SK-N-SH treated with all-trans-retinoic acid at 6 μM for 48 hours (cell line): Measurements from ENCODE around the gene GRK1.

Experiments used
- ATAC-seq: fragments of 200-7000 bp; cut with Tn5 transposase; 3 replicates; pipeline ENCODE4 v1.9.1; 2020; ENCODE audit warnings: mild to moderate bottlenecking, moderate library complexity
- ARNTL ChIP-seq: fragments of 450-650 bp; formaldehyde crosslinking; IDR thresholded peaks from 2 replicates; pipeline ENCODE4 v1.5.0; 2020; ENCODE audit warnings: low read depth, mild to moderate bottlenecking, moderate library complexity, borderline replicate concordance
- BACH2 ChIP-seq: fragments of 250-450 bp; sonication (Bioruptor Pico); IDR thresholded peaks from 2 replicates; pipeline ENCODE4 v1.9.0; 2021; ENCODE audit warnings: mild to moderate bottlenecking, borderline replicate concordance
- CSDC2 ChIP-seq: fragments of 250-450 bp; sonication (Bioruptor Pico); IDR thresholded peaks from 2 replicates; pipeline ENCODE4 v1.5.0; 2020; ENCODE audit warnings: mild to moderate bottlenecking, moderate library complexity
- ESRRG ChIP-seq: fragments of 250-450 bp; sonication (Bioruptor Pico); IDR thresholded peaks from 2 replicates; pipeline ENCODE4 v1.6.1; 2021; ENCODE audit warnings: mild to moderate bottlenecking
- GLIS3 ChIP-seq: fragments of 250-450 bp; sonication (Bioruptor Pico); IDR thresholded peaks from 2 replicates; pipeline ENCODE4 v1.5.0; 2020; ENCODE audit warnings: mild to moderate bottlenecking, moderate library complexity
- ISL1 ChIP-seq: fragments of 250-450 bp; sonication (Bioruptor Pico); IDR thresholded peaks from 2 replicates; pipeline ENCODE4 v2.1.2; 2022; ENCODE audit warnings: mild to moderate bottlenecking, moderate library complexity
- OSR1 ChIP-seq: fragments of 250-450 bp; sonication (Bioruptor Pico); IDR thresholded peaks from 2 replicates; pipeline ENCODE4 v1.8.0; 2022; ENCODE audit warnings: moderate library complexity, mild to moderate bottlenecking, inconsistent platforms
- PPARA ChIP-seq: fragments of 250-450 bp; sonication (Bioruptor Pico); IDR thresholded peaks from 2 replicates; pipeline ENCODE4 v1.5.0; 2020; ENCODE audit warnings: mild to moderate bottlenecking, borderline replicate concordance
- RARB ChIP-seq: fragments of 250-450 bp; sonication (Bioruptor Pico); IDR thresholded peaks from 2 replicates; pipeline ENCODE4 v1.8.0; 2021; ENCODE audit warnings: mild to moderate bottlenecking, moderate library complexity
- SNAI2 ChIP-seq: fragments of 250-450 bp; sonication (Bioruptor Pico); IDR thresholded peaks from 2 replicates; pipeline ENCODE4 v1.5.0; 2020; ENCODE audit warnings: mild to moderate bottlenecking, moderate library complexity
- TOX ChIP-seq: fragments of 250-450 bp; sonication (Bioruptor Pico); IDR thresholded peaks from 2 replicates; pipeline ENCODE4 v1.8.0; 2021; ENCODE audit warnings: mild to moderate bottlenecking, moderate library complexity, borderline replicate concordance
- ZC3H10 ChIP-seq: fragments of 250-450 bp; sonication (Bioruptor Pico); IDR thresholded peaks from 2 replicates; pipeline ENCODE4 v1.5.1; 2021; ENCODE audit warnings: mild to moderate bottlenecking, moderate library complexity
- ZFP3 ChIP-seq: fragments of 250-450 bp; sonication (Bioruptor Pico); IDR thresholded peaks from 2 replicates; pipeline ENCODE4 v1.5.0; 2020; ENCODE audit warnings: mild to moderate bottlenecking, moderate library complexity
- ZFP30 ChIP-seq: fragments of 450-650 bp; formaldehyde crosslinking; IDR thresholded peaks from 2 replicates; pipeline ENCODE4 v1.5.0; 2022; ENCODE audit warnings: mild to moderate bottlenecking, moderate library complexity
- ZNF565 ChIP-seq: fragments of 450-650 bp; formaldehyde crosslinking; conservative IDR thresholded peaks from 2 replicates; pipeline ENCODE4 v1.5.0; 2020; ENCODE audit warnings: low read depth, mild to moderate bottlenecking, moderate library complexity
- ZNF70 ChIP-seq: fragments of 450-650 bp; formaldehyde crosslinking; IDR thresholded peaks from 2 replicates; pipeline ENCODE4 v1.5.0; 2020; ENCODE audit warnings: mild to moderate bottlenecking, moderate library complexity
- ZNF8 ChIP-seq: fragments of 450-650 bp; formaldehyde crosslinking; IDR thresholded peaks from 2 replicates; pipeline ENCODE4 v1.5.0; 2020; ENCODE audit warnings: mild to moderate bottlenecking, moderate library complexity
- TF ChIP-seq, protein P1 (sequence below): fragments of 250-450 bp; sonication (Bioruptor Pico); IDR thresholded peaks from 2 replicates; pipeline ENCODE4 v1.8.0; 2020; ENCODE audit warnings: mild to moderate bottlenecking, moderate library complexity, borderline replicate concordance
- TF ChIP-seq, protein P2 (sequence below): fragments of 250-450 bp; sonication (Bioruptor Pico); IDR thresholded peaks from 2 replicates; pipeline ENCODE4 v1.5.1; 2021; ENCODE audit warnings: mild to moderate bottlenecking, moderate library complexity
- TF ChIP-seq, protein P3 (sequence below): fragments of 250-450 bp; sonication (Bioruptor Pico); IDR thresholded peaks from 2 replicates; pipeline ENCODE4 v1.8.0; 2021; ENCODE audit warnings: low read depth, mild to moderate bottlenecking, moderate library complexity, borderline replicate concordance
- TF ChIP-seq, protein P4 (sequence below): fragments of 250-450 bp; sonication (Bioruptor Pico); IDR thresholded peaks from 2 replicates; pipeline ENCODE4 v1.5.1; 2020; ENCODE audit warnings: low read depth, mild to moderate bottlenecking, moderate library complexity
- TF ChIP-seq, protein P5 (sequence below): fragments of 250-450 bp; sonication (Bioruptor Pico); IDR thresholded peaks from 2 replicates; pipeline ENCODE4 v1.5.0; 2020; ENCODE audit warnings: mild to moderate bottlenecking, moderate library complexity

GRK1 gene

DNA sequence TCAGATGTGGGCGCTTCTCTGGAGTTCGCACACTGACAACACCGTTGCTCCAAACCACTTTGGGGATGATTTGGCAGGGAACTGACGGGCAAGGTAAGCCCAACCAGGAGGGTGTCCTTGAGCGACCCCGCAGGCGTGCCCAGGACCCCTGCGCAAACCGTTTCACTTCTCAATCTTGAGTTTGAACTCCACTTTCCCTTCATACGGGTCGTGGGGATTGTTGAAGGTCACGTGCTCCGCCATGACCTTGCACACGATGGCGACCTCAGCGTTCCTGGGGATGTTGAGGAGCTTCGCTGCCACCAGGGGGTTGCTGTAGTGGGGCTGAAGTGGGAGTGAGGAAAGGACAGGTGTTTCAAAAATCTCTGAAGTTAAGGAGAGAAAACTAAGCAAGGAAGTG, 17.8 kb upstream of the GRK1 start:
- no peak for TF ChIP-seq ZNF565 (CRISPR knock-in tag)
- no peak for TF ChIP-seq GLIS3 (CRISPR knock-in tag)
- TF ChIP-seq ZNF70 (CRISPR knock-in tag) = no peak
- no peak for TF ChIP-seq ZFP30
- TF ChIP-seq, protein P1, sequence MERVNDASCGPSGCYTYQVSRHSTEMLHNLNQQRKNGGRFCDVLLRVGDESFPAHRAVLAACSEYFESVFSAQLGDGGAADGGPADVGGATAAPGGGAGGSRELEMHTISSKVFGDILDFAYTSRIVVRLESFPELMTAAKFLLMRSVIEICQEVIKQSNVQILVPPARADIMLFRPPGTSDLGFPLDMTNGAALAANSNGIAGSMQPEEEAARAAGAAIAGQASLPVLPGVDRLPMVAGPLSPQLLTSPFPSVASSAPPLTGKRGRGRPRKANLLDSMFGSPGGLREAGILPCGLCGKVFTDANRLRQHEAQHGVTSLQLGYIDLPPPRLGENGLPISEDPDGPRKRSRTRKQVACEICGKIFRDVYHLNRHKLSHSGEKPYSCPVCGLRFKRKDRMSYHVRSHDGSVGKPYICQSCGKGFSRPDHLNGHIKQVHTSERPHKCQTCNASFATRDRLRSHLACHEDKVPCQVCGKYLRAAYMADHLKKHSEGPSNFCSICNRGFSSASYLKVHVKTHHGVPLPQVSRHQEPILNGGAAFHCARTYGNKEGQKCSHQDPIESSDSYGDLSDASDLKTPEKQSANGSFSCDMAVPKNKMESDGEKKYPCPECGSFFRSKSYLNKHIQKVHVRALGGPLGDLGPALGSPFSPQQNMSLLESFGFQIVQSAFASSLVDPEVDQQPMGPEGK (CRISPR knock-in tag) = no peak
- TF ChIP-seq, protein P2, sequence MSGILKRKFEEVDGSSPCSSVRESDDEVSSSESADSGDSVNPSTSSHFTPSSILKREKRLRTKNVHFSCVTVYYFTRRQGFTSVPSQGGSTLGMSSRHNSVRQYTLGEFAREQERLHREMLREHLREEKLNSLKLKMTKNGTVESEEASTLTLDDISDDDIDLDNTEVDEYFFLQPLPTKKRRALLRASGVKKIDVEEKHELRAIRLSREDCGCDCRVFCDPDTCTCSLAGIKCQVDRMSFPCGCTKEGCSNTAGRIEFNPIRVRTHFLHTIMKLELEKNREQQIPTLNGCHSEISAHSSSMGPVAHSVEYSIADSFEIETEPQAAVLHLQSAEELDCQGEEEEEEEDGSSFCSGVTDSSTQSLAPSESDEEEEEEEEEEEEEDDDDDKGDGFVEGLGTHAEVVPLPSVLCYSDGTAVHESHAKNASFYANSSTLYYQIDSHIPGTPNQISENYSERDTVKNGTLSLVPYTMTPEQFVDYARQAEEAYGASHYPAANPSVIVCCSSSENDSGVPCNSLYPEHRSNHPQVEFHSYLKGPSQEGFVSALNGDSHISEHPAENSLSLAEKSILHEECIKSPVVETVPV (CRISPR knock-in tag) = no peak
- TF ChIP-seq, protein P3, sequence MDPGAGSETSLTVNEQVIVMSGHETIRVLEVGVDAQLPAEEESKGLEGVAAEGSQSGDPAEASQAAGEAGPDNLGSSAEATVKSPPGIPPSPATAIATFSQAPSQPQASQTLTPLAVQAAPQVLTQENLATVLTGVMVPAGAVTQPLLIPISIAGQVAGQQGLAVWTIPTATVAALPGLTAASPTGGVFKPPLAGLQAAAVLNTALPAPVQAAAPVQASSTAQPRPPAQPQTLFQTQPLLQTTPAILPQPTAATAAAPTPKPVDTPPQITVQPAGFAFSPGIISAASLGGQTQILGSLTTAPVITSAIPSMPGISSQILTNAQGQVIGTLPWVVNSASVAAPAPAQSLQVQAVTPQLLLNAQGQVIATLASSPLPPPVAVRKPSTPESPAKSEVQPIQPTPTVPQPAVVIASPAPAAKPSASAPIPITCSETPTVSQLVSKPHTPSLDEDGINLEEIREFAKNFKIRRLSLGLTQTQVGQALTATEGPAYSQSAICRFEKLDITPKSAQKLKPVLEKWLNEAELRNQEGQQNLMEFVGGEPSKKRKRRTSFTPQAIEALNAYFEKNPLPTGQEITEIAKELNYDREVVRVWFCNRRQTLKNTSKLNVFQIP (CRISPR knock-in tag) = no peak
- no peak for TF ChIP-seq ISL1 (CRISPR knock-in tag)
- TF ChIP-seq ESRRG = no peak
- TF ChIP-seq, protein P4, sequence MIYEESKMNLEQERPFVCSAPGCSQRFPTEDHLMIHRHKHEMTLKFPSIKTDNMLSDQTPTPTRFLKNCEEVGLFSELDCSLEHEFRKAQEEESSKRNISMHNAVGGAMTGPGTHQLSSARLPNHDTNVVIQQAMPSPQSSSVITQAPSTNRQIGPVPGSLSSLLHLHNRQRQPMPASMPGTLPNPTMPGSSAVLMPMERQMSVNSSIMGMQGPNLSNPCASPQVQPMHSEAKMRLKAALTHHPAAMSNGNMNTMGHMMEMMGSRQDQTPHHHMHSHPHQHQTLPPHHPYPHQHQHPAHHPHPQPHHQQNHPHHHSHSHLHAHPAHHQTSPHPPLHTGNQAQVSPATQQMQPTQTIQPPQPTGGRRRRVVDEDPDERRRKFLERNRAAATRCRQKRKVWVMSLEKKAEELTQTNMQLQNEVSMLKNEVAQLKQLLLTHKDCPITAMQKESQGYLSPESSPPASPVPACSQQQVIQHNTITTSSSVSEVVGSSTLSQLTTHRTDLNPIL (CRISPR knock-in tag) = no peak
- no peak for TF ChIP-seq ZNF8 (CRISPR knock-in tag)
- TF ChIP-seq BACH2 (CRISPR knock-in tag) = no peak
- TF ChIP-seq PPARA (CRISPR knock-in tag) = no peak
- TF ChIP-seq OSR1 = no peak
- no peak for TF ChIP-seq RARB (CRISPR knock-in tag)
- no peak for TF ChIP-seq SNAI2
- TF ChIP-seq, protein P5, sequence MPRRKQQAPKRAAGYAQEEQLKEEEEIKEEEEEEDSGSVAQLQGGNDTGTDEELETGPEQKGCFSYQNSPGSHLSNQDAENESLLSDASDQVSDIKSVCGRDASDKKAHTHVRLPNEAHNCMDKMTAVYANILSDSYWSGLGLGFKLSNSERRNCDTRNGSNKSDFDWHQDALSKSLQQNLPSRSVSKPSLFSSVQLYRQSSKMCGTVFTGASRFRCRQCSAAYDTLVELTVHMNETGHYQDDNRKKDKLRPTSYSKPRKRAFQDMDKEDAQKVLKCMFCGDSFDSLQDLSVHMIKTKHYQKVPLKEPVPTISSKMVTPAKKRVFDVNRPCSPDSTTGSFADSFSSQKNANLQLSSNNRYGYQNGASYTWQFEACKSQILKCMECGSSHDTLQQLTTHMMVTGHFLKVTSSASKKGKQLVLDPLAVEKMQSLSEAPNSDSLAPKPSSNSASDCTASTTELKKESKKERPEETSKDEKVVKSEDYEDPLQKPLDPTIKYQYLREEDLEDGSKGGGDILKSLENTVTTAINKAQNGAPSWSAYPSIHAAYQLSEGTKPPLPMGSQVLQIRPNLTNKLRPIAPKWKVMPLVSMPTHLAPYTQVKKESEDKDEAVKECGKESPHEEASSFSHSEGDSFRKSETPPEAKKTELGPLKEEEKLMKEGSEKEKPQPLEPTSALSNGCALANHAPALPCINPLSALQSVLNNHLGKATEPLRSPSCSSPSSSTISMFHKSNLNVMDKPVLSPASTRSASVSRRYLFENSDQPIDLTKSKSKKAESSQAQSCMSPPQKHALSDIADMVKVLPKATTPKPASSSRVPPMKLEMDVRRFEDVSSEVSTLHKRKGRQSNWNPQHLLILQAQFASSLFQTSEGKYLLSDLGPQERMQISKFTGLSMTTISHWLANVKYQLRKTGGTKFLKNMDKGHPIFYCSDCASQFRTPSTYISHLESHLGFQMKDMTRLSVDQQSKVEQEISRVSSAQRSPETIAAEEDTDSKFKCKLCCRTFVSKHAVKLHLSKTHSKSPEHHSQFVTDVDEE (CRISPR knock-in tag) = no peak
- TF ChIP-seq ZC3H10 (CRISPR knock-in tag) = no peak
- no peak for TF ChIP-seq TOX (CRISPR knock-in tag)
- TF ChIP-seq ARNTL (CRISPR knock-in tag) = no peak
- TF ChIP-seq, all 23 proteins: peak for 0
- ATAC-seq = no peak

DNA sequence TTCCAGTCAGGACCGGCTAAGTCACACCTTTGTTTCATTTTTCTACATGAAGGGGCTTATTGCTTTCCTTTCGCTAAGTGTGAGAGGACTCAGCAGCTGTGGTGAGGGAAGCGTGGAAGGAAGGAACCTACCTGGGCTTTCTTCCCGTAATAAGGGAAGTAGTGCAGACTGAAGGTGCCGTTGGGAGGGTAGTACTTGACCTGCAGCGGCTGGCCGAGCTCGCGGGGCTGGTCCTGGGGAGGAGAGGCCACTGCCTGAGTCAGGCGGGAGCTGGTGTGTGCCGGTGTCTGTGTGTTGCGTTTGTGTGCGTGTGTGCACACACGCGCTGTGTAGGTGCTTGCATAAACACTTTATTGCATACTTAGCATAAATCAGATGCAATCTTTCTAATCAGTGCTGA, 16.7 kb upstream of the GRK1 start:
- no peak for ATAC-seq
- TF ChIP-seq BACH2 (CRISPR knock-in tag) (no peak), ZNF8 (CRISPR knock-in tag) (no peak), ZC3H10 (CRISPR knock-in tag) (no peak), CSDC2 (CRISPR knock-in tag) (no peak), GLIS3 (CRISPR knock-in tag) (no peak), SNAI2 (no peak), RARB (CRISPR knock-in tag) (no peak), ZFP3 (CRISPR knock-in tag) (no peak)
- TF ChIP-seq, protein P1 (CRISPR knock-in tag) = no peak
